GM19452 (cell line): ENCODE results near the gene KMT2E.

Experiments
- ATAC-seq: cut with Tn5 transposase; IDR thresholded peaks from one replicate; pipeline ENCODE4 v1.9.1; 2021; ENCODE audit not compliant: unreplicated experiment

KMT2E gene

DNA sequence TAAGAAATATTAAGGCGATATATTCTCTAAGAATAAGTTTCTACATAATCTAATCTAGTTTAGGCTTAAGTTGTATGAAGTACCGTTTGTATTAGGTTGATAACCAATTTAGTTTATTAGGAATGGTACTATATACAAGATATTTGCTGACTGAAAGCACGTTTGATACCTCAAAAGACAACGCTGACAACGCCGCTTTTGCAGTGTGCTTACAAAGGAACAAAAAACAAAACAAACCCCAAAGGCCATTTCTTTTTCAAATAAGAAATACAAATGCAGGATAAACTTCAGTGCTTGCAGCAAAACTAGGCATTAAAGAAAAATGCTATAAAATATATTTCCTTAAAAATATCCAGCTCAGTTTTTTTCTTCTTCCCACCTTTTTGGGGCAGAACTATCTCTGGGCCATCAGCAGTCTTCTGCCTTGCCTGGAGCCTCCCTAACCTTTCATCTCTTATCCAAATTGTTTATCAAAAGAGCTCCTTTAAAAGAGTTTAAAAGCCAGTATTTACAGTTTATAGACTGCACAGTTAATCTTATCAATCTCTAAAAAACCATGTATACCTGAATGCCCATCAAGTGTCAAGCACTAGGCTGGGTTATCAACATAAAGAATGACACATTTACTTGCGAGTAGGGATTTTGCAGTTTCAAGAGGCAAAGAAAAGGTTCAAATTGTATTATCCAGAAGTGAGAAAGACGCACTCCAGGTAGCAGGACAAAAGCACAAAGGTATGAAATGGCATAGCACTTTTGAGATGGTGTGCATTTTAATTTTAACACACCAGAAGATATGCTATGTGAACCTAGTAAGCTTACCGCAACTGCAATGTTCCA is 4.1 kb upstream of the KMT2E start:
- no peak for ATAC-seq

DNA sequence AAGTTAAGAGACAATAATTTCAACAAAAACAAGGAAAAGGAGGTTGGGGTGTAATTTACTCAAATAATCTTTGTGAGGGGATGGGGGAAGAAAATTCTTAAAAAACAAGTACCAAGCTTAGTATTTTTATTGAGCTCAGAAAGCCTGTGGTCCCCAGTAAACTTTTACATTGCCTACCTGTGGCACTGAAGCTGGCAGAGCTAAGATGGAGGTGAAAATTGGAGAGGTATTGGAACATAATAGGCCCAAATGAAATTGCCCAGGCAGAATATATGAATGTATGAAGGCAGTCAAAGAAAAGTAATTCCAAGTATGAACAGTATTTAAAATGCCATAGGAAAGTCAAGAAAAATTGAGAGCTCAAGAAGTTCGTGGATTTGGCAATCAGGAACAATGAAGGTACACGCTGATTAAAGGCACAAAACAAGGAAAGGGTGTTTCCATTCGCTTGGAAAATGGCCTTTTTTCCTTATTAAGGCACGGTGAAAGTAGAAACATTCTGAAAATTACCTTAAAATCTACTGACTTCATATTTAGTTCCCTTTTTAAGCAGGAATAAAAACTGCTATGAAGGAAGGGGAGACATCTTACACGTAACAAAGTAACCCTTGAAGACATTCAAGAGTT is 3.4 kb upstream of the KMT2E start:
- ATAC-seq: no peak

DNA sequence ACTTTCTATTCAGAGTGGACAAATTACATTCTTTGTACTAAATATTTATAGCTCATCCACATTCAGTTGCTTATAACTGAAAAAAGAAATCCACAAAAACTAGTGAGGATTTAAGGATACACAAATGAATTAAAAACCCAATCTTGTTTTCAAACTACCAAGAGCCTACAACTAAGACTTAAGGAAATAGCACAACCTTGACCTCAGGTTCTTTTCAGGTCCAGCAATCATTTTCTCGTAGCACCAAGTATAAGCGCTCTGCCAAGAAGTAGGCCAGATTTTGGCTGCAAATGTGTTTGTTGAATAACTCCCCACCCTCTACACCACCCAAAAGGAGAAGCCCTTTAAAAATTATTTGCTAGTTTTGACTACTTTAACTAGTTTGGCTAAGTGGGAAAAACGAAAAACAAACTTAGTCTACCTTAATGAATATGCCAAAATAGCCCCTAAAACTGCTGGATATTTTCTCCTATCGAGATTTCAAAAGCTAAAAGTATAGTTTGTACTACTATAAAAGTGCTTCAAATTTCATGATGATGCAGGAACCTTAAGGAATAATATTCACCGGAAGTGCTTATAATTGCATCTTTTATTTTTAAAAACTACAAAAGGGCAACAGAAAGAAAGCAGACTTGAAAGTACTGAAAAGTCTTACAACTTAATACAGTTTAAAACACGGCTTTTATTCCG is 2.7 kb upstream of the KMT2E start:
- no peak for ATAC-seq

DNA sequence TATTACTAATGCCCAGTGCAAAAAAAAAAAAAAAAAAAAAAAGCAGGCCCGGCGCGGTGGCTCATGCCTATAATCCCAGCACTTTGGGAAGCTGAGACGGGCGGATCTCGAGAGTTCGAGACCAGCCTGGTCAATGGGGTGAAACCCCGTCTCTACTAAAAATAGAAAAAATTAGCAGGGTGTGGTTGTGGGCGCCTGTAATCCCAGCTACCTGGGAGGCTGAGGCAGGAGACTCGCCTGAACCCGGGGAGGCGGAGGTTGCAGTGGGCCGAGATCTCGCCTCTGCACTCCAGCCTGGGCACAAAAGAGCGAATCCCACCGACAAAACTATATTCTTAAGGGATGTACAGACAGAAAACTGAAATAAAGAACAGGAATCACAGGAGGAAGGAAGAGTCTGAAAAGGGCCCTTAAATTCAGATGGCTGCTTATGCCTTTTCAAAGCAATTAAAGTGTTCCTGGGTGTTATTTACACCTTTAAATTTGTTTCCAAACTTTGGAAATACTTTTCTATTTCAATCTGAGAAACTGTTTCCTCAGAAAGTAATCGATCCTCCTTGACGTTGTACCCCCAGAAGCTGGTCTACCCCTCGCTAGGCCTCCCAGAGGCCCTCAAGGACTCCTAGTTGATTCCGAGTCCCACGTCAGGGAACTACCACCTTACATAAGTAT is 2.0 kb upstream of the KMT2E start:
- no peak for ATAC-seq

DNA sequence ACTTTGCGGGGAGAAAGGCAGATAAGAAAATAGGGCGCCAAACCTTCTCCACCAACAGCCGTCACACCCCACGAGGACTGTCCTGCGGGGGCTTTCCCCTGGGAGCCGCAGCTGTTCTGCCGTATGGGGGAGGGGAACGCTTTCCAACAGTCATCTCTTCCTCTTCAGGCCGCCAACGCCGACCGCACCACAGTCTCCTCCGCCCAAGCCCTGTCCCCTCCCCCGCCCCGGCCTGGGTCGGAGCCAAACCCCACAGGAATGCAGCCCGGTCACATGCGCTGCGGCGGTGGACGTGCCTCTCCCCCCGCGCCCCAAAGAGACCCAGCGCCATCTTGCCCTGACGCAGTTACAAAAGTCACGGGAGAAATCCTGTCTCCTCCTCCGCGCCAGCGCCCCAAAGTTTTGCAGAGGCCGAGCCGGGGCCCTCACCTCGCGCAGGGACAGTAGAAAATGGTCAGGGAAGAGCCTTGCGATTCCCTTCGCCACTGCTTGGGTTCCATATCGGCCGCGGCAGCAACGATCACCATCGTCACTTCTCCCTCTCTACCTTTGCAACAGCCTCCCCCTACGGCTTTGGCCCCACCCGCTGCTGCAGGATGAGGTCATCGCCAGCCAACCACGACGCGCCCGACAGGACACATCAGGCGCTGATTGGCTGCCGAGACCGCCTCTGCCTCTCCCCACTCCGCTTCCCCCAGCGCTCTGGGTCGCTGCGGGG is 1.3 kb upstream of the KMT2E start:
- ATAC-seq: peak; percentile 73

DNA sequence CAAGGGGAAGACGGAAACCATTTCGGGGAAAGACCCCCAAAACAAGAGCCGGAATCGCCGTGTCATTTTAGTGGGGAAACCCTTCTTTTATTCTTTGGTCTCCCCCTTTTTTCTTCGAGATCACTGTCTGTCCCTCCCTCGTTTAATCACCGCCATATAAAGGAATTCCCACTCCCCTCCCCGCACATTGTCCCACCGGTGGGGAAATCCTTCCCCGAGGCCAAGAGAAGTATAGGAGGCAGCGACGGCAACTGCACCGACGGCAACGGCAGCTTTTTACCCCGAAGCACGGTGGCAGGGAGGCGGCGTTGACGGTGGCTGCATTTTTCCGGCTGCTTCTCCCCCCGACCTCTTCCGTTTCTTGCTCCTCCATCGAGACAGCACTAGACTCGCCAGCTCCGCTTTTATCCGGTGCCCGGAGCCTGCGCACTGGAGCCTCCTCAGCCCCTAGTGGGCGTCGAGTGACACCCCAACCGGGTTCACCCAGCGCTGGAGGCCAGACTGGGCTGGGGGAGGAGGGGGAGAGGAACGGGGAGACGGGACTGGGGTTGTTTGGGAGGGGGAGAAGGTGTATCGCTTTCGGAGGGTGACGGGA is 687 bp upstream of the KMT2E start:
- ATAC-seq: peak; percentile 36

DNA sequence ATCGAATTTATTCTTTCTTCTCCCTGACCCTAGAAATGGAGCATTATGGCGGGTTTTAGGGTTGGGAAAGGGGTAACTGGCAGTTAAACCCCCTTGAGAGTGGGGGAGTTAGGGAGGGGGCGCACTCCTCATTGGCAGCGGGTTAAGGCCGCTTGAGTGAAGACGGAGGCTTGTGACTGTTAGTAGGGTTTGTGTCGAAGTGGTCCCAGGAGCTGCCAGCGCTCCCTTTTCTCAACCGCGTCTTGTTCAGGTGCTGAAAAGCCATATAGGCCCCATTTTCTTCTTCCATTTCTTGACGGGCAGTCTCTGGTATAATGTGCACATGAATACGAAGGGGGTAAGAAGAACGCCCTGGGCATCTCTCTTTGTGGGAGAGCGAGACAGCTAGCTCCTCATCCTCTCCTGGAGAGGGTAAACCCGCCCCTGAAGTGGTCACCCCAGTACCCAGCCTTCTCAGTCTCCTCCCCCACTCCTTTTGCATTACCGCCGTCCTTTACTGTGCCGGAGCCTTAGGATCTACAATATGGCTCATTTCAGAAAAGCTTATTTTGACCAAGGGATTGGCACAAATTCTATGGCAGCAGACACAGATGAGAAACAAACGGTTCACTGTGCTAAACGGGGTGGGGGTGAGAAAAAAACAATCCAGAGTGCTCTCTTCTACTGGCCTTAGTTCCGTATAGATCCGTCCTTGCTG is 836 bp downstream of the KMT2E start:
- ATAC-seq: no peak

DNA sequence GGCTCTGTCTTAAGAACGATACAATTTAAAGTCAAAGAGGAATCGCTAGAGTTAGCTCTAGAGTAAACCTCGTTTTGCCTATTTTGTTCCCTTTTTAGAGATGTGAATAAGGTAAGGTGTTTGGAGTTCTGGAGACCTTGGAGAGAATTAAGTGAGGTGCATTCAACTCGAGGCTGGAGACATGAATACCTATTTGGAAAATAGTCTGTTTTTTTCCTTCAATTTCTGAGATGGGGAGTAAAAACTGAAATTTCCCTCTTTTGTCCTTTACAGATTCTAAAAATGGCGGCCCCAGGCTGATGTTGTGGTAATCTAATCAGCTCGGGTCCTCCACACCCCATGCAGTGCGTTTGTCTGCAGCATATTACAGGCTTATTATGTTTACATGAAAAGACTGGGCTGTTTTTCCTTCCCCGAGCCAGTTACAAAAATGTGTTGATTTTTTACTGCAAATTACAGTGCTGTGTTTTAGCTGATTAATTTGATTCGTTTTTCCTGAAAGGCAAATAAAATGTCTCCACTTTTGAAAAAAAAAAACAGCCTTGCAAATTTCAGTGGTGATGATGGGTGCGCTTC is 1.5 kb downstream of the KMT2E start:
- ATAC-seq: no peak

DNA sequence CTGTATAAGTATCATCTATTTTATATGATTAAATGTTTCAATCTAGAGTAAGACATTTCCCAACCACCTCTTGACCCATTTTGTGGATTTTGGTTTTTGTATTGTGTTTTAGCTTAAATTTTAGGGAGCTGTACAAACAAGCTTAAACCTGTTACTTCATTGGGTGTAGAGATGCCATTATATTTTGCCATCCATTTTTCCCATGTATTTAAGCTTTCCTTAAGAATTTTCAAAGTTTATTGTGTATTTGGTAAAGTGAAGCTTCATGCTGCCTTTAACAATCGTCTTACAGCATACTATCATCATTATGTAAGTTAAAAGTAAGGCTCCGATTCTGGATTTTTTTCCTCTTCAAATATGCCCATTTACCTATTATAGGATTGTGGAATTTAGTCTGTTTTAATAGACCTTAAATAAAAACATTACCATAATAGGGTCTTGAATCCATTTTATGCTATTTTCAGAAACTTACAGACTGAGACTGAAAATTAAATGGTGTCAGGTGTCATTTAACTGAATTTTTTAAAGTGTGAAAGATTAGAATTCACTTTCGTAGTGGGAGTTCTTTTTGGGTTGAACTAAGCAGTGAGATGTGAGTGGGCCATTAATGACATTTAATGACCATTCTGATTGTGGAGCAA is 2.2 kb downstream of the KMT2E start:
- ATAC-seq: no peak

DNA sequence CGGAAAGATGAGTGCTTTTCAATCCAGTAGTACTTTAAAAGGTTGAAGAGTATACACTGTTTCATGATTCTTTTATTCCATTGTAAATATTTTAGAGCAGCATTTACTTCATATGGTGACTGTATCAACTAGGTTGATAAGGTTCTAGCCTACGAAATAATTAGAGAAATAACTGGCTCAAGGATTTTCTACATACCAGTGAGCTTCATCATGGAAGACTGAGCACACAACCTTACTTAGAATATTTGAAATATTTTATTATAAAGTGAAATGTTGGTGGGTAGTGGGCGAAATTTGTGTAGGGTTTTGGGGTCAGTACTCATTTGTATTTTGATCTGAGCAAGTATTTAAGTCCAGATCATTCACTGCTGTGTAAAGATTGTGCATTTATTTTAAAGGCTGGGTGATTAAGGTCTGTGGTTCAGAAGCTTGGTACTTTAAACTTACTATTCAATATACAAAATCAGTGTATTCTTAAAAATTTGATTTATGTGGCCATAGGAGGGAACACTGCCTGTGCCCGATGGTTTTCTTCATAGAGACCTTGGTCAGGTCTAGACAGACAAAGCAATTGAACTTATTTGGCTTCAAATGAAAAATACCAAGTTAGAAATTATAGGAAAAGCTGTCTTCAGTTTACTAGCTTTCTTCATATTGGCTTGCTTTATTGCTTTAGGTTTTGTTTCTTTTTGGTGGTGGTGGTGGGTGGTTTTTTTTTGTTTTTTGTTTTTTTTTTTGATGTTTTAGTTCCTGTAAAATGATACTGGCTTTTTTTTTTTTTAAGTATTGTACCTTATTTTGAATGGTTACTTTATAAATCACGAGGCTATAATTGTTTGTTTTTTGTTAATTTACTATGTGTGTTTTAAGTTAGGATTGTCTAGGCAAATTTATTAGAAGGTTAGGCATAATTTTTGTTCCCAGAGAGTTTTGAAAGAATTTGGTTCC is 3.0 kb downstream of the KMT2E start:
- no peak for ATAC-seq

DNA sequence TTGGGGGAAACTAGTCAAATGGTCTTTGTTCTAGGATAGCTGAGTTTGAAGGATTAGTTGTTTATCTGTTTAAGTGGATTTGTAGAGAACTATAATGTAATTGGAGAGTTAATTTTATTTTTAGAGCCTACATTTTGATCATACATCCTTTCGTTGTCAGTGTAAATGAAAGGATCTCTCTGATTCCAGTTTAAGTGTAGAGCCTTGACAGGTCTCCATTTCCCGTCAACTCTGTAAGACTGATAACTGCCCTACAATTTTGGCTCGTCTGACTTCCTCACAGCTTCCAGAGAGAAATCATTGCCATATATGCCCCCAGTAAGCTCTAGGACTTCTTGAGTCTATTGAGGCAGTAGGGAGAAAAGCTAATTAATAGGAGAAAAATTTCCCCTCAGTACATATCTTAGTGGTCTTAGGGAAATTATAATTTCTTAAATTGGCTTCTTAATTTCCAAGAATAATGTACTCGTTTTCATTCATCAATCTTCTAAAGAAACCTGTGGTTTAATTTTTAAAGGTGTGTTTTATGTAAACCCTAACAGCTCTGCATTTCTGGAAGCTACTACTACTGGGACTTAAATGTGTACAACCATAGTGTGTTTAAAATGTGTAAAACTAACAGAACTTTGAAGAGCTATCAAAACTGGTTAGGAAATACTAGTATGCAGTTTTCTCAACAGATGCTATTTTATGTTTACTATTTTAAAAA is 3.8 kb downstream of the KMT2E start:
- no peak for ATAC-seq

DNA sequence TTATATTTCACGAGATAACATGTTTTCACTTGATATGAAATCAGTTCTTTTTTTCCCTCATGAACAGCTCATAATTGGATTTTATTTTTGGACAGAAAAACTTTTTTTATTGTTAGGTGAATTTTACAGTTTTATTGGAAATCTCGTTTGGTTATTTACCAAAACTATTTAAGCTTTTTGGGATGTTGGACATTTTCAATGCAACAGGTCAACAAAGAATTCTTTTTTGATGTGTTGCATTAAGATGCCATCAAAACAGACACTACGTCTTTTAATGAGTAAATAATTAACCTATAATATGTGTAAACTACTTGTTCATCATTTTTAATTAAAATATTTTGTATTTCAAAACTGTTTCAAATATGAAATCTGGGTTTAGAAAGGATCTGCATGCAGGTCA is 5.3 kb downstream of the KMT2E start:
- ATAC-seq: no peak

DNA sequence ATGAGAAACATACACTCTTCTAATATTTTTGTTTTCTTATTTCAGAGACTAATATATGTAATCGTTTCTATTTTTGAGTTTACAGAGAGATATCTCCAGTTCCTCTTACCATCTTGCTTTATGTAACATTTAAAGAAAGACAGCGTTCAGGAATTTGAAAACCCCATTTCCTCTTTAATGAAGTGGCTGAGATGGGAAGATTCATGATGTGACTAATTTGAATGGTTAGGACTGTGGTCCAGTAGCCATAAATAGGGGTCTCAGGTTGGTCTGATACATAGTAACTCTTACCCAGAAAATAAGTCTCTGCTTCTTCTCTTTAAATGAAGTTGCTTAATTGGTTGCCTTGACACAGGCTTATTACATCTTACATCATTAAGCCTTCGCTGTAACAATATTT is 6.9 kb downstream of the KMT2E start:
- ATAC-seq: no peak

DNA sequence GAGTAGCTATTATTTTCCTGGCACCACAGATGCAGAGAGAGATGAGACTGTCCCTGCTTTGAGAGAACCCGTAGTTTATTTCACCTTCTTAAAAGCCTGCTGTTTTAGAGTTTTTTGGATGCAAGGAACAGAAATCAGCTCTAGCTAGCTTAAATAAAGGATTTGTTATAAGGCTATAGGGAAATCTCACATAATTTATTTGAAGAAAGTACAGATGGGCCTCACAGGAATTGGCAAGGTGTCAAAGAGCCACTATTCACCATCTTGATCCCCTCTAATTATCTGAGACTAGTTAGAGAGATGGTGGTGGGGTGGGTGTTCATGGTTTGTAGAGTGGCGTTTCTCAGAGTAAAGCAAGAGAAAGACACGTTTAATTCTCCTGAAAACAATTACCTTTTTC is 7.3 kb downstream of the KMT2E start:
- ATAC-seq: no peak

DNA sequence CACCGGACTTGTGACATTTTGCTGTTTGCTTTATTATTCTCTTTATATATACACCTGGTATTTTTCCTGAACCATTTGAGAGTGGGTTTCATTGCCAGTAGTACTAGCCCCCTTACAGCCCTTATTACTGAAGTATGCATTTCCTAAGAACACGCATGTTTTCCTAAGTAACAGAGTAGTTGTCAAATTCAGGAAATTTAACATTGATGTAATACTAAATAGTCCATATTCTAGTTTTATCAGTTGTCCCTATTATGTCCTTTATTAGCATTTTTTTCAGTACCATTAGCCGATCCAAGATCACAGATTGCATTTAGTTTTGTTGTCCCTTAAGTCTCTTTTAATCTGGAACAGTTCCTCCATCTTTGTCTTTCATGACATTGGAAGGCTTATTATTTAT is 8.0 kb downstream of the KMT2E start:
- ATAC-seq: no peak

DNA sequence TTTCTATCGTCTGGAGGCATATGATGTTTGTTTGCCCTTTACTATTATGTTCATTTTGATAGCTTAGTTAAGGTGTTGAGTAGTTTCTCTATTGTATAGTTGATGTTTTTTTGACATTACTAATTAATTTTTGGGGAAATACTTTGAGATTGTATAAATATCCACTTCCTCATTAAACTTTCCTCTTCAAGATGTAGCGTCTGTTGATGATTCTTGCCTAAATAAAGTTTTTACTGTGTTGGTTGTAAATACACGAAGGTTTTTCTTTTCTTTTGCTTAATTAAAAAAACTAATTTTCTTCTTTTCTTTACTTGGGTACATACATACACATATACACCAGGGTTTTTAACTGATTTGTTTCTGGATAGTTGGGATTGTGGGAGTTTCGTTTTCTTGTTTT is 8.5 kb downstream of the KMT2E start:
- no peak for ATAC-seq

DNA sequence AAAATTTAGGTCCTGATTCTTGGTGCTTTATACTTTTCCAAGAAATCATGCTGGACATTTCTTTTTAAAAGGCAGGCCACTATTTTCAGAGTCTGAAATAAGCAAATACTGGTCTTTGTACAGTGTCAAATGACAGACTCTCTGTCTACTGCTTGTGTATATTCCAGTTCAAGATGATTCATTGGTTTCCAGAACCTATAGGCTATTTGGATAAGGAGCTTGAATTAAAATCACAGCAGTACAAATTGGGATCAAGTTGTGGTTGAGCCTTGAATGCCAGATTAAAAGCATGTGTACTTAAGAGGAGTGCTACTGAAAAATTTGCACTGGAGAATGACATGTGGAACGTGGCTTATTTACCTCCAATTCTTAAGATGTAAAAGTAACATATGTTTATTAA is 10.7 kb downstream of the KMT2E start:
- ATAC-seq: no peak
